A549 (cell line): ENCODE data around the gene WIPF3.

ENCODE experiments used
- BCL3 ChIP-seq: fragments of >200 bp; sonication (Bioruptor Twin); formaldehyde crosslinking; IDR thresholded peaks from 3 replicates; pipeline ENCODE4 v1.6.1; 2016
- HOXA7 ChIP-seq: fragments of 250-450 bp; sonication (Bioruptor Pico); IDR thresholded peaks from 2 replicates; pipeline ENCODE4 v1.5.0; 2020; ENCODE audit warnings: mild to moderate bottlenecking, moderate library complexity
- JUNB ChIP-seq: fragments of >200 bp; sonication (Bioruptor Twin); formaldehyde crosslinking; IDR thresholded peaks from 2 replicates; pipeline ENCODE4 v1.6.1; 2016
- KDM1A ChIP-seq: fragments of 200-600 bp; sonication (generic); IDR thresholded peaks from 2 replicates; pipeline ENCODE4 v1.6.1; 2016; ENCODE audit warnings: low read depth, mild to moderate bottlenecking
- MAFK ChIP-seq: fragments of 450-650 bp; IDR thresholded peaks from 2 replicates; pipeline ENCODE4 v1.6.1; 2014; ENCODE audit not compliant: partially characterized antibody
- POLR2A ChIP-seq: IDR thresholded peaks from 2 replicates; pipeline ENCODE4 v1.6.1; 2012; ENCODE audit warnings: mild to moderate bottlenecking, low read length
- SREBF2 ChIP-seq: fragments of 450-650 bp; IDR thresholded peaks from 2 replicates; pipeline ENCODE4 v1.6.1; 2014; ENCODE audit warnings: mild to moderate bottlenecking, moderate library complexity
- TF ChIP-seq, protein P1 (sequence below): fragments of 200-600 bp; sonication (generic); IDR thresholded peaks from 2 replicates; pipeline ENCODE4 v1.6.1; 2016; ENCODE audit warnings: antibody characterized with exemption, mild to moderate bottlenecking, moderate library complexity
- TF ChIP-seq, protein P2 (sequence below): fragments of >200 bp; sonication (Bioruptor Twin); formaldehyde crosslinking; IDR thresholded peaks from 3 replicates; pipeline ENCODE4 v1.5.1; 2016

DNA sequence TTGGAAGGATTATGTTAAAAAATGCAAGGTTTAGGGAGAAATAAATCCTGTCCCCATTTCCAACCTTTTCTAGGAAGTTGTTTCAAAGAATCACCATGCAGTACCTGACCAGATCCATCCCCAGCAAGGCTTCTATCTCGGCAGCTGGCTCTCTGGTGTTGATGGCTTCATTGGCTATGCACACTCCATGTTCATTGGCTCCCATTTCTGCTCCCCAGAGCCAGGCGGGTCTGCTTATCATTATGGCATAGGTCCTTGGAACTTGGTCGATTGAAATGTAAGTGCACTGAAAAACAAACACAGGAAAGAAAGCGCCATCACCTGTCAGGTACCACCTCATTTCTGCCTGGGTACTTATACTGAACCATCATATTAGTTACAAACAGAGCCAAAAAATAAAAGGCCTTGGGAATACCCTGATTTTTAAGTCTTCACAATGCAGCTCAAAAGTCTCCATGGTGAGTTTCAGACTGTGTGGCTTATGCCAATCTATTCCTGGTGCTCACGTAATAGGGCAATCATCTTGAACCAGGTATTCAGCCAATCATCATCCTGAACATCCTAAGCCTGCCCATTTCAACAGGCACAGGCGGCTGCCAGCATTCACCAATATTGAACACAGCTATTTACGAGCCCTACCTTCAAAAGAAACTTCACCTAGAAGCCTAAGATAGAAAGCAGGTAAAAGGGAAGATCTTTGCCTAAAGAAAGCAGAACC lies 148.9 kb downstream of the WIPF3 start:
- TF ChIP-seq, protein P1, sequence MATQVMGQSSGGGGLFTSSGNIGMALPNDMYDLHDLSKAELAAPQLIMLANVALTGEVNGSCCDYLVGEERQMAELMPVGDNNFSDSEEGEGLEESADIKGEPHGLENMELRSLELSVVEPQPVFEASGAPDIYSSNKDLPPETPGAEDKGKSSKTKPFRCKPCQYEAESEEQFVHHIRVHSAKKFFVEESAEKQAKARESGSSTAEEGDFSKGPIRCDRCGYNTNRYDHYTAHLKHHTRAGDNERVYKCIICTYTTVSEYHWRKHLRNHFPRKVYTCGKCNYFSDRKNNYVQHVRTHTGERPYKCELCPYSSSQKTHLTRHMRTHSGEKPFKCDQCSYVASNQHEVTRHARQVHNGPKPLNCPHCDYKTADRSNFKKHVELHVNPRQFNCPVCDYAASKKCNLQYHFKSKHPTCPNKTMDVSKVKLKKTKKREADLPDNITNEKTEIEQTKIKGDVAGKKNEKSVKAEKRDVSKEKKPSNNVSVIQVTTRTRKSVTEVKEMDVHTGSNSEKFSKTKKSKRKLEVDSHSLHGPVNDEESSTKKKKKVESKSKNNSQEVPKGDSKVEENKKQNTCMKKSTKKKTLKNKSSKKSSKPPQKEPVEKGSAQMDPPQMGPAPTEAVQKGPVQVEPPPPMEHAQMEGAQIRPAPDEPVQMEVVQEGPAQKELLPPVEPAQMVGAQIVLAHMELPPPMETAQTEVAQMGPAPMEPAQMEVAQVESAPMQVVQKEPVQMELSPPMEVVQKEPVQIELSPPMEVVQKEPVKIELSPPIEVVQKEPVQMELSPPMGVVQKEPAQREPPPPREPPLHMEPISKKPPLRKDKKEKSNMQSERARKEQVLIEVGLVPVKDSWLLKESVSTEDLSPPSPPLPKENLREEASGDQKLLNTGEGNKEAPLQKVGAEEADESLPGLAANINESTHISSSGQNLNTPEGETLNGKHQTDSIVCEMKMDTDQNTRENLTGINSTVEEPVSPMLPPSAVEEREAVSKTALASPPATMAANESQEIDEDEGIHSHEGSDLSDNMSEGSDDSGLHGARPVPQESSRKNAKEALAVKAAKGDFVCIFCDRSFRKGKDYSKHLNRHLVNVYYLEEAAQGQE = no peak
- no peak for TF ChIP-seq BCL3
- TF ChIP-seq, protein P2, sequence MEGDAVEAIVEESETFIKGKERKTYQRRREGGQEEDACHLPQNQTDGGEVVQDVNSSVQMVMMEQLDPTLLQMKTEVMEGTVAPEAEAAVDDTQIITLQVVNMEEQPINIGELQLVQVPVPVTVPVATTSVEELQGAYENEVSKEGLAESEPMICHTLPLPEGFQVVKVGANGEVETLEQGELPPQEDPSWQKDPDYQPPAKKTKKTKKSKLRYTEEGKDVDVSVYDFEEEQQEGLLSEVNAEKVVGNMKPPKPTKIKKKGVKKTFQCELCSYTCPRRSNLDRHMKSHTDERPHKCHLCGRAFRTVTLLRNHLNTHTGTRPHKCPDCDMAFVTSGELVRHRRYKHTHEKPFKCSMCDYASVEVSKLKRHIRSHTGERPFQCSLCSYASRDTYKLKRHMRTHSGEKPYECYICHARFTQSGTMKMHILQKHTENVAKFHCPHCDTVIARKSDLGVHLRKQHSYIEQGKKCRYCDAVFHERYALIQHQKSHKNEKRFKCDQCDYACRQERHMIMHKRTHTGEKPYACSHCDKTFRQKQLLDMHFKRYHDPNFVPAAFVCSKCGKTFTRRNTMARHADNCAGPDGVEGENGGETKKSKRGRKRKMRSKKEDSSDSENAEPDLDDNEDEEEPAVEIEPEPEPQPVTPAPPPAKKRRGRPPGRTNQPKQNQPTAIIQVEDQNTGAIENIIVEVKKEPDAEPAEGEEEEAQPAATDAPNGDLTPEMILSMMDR = no peak
- no peak for TF ChIP-seq HOXA7 (CRISPR knock-in tag)
- TF ChIP-seq POLR2A = no peak
- TF ChIP-seq MAFK = no peak
- no peak for TF ChIP-seq KDM1A
- no peak for TF ChIP-seq SREBF2
- no peak for TF ChIP-seq JUNB
